Lung (tissue), 12 donors: ENCODE data around the gene NETO2. TPM values are rescaled to one million over a fixed set of nuclear protein-coding genes. Genes with fewer than 3 reads are reported as not detected.

Experiments used
- ATAC-seq: fragments of 200-7000 bp; cut with Tn5 transposase; one replicate; pipeline ENCODE4 v1.9.1; 2020; ENCODE audit warnings: moderate number of reproducible peaks; ENCODE audit not compliant: insufficient read depth, low FRiP score
- DNase-seq, 3 donors: peaks; one replicate each; pipeline ENCODE4 v3.0.0-alpha.2; 2013 to 2017
- H3K27ac ChIP-seq, 2 donors: one replicate each; pipeline ENCODE4 v1.5.1; 2013; ENCODE audit warnings: mild to moderate bottlenecking in 2 of 2, moderate library complexity in 2 of 2, control low read depth in 1 of 2, inconsistent platforms in 1 of 2, low read depth in 1 of 2, low read length in 1 of 2
- H3K27me3 ChIP-seq, 3 donors: one replicate each; pipeline ENCODE4 v1.5.1; 2013; ENCODE audit warnings: low read length in 2 of 3; ENCODE audit not compliant: control insufficient read depth in 3 of 3, insufficient read depth in 3 of 3
- H3K36me3 ChIP-seq, 4 donors: one replicate each; pipeline ENCODE4 v1.5.1; 2013; ENCODE audit warnings: low read length in 4 of 4, mild to moderate bottlenecking in 1 of 4, moderate library complexity in 1 of 4; ENCODE audit not compliant: control insufficient read depth in 4 of 4, insufficient read depth in 4 of 4
- H3K4me1 ChIP-seq, 5 donors: one replicate each; pipeline ENCODE4 v1.5.1; 2013; ENCODE audit warnings: low read length in 5 of 5, mild to moderate bottlenecking in 2 of 5, moderate library complexity in 1 of 5; ENCODE audit not compliant: control insufficient read depth in 5 of 5, insufficient read depth in 5 of 5
- H3K4me3 ChIP-seq: one replicate; pipeline ENCODE4 v1.5.1; 2013; ENCODE audit warnings: mild to moderate bottlenecking, control low read depth, moderate library complexity
- H3K9ac ChIP-seq, 2 donors: one replicate each; pipeline ENCODE4 v1.5.1; 2013; ENCODE audit warnings: low read length in 2 of 2, control low read depth in 1 of 2; ENCODE audit not compliant: insufficient read depth in 1 of 2
- H3K9me3 ChIP-seq, 4 donors: one replicate each; pipeline ENCODE4 v1.5.1; 2013; ENCODE audit warnings: low read length in 3 of 4, mild to moderate bottlenecking in 1 of 4, moderate library complexity in 1 of 4; ENCODE audit not compliant: control insufficient read depth in 4 of 4, insufficient read depth in 3 of 4
- CTCF ChIP-seq: IDR thresholded peaks from 2 replicates; pipeline ENCODE4 v1.5.1; 2012; ENCODE audit warnings: mild to moderate bottlenecking; ENCODE audit errors: control extremely low read depth, extremely low read depth
- WGBS, 2 donors: extraction: QIAGEN DNeasy Blood & Tissue Kit; methylation state at CpG; one replicate each; pipeline ENCODE4 v1.1.7; 2013; 5-methylcytosine and 5-hydroxymethylcytosine counted together
- polyA plus RNA-seq, 2 donors: library from polyadenylated mRNA; stranded (reverse); fragments of 200-250 nt; gene quantifications; one replicate each; pipeline ENCODE4 v1.2.1, GENCODE V29; 2013
- total RNA-seq, 2 donors: library from RNA; depleted of rRNA in 1 of 2; stranded (reverse); fragments of >200 nt in 1 of 2; gene quantifications; one replicate each; pipeline ENCODE4 v1.2.1, GENCODE V29; 2014 to 2021
- donor health status: control.
- donor health status: control.
- donor health status: Bipolar disorder and iron deficiency.
- donor health status: healthy.
- donor health status: DM: yes; HTN: yes; CAD: no.

Gene NETO2
- total and polyA plus RNA-seq, 4 donors, result 2.7 to 16.6 (median 9.7) TPM

GRCh38 chr16:47150067-47150466 lies 6.3 kb upstream of the NETO2 start:
- WGBS, 2 donors, result 89 to 97% methylated on average over 3 of the region's 3 CpGs
- no peaks in the 10 kb centered on the region for H3K4me1 ChIP-seq
- DNase-seq (no peak), ATAC-seq (no peak)
- H3K36me3 ChIP-seq, result peaks cover 0 to 9% (median 1%) of the 10 kb centered on the region in 4 donors
- no peak overlapping the region for H3K9ac ChIP-seq
- no peak for TF ChIP-seq CTCF
- peaks cover 0 to 2% (median 0%) of the 10 kb centered on the region in 4 donors for H3K9me3 ChIP-seq
- peaks cover 0 to 2% (median 0%) of the 10 kb centered on the region in 3 donors for H3K27me3 ChIP-seq
- H3K27ac ChIP-seq, result no peak overlapping the region
- no peak overlapping the region for H3K4me3 ChIP-seq

- H3K27me3 ChIP-seq, result peaks cover 0 to 18% (median 10%) of the 10 kb centered on the region in 3 donors
- H3K36me3 ChIP-seq, result no peaks in the 10 kb centered on the region
- no peak overlapping the region for H3K9ac ChIP-seq
- 12 to 16% methylated on average over 10 of the region's 10 CpGs for WGBS, 2 donors
- DNase-seq (no peak), ATAC-seq (no peak)
- peaks cover 0 to 21% (median 6%) of the 10 kb centered on the region in 5 donors for H3K4me1 ChIP-seq
- no peak overlapping the region for H3K4me3 ChIP-seq
- no peak for TF ChIP-seq CTCF
- H3K9me3 ChIP-seq, result no peaks in the 10 kb centered on the region
- H3K27ac ChIP-seq, result no peak overlapping the region
Measured at GRCh38 chr16:47144559-47144877, 773 bp upstream of the NETO2 start.

GRCh38 chr16:47142821-47143676 lies 696 bp downstream of the NETO2 start:
- H3K27ac ChIP-seq, result peak overlapping the region; percentile 35 to 67
- H3K4me1 ChIP-seq, result peaks cover 0 to 21% (median 6%) of the 10 kb centered on the region in 5 donors
- H3K9ac ChIP-seq, result peak overlapping the region; percentile 40 to 61
- ATAC-seq (peak; percentile 61), DNase-seq (peak; percentile 57 to 72 (median 69))
- 0 to 1% methylated on average over 94 to 111 of the region's 111 CpGs for WGBS, 2 donors
- H3K4me3 ChIP-seq, result peak overlapping the region; percentile 63
- H3K27me3 ChIP-seq, result peaks cover 0 to 18% (median 10%) of the 10 kb centered on the region in 3 donors
- H3K9me3 ChIP-seq, result no peaks in the 10 kb centered on the region
- TF ChIP-seq CTCF, result peak; percentile 14
- no peaks in the 10 kb centered on the region for H3K36me3 ChIP-seq

GRCh38 chr16:47142486-47142820 lies 1.3 kb downstream of the NETO2 start:
- DNase-seq (peak in 2 of 3 donors; percentile 52 to 62), ATAC-seq (no peak)
- no peak overlapping the region for H3K27ac ChIP-seq
- WGBS, 2 donors, result 1% methylated on average over 8 of the region's 8 CpGs
- no peak overlapping the region for H3K4me3 ChIP-seq
- H3K9ac ChIP-seq, result peak overlapping the region in 1 of 2 donors; percentile 40
- peaks cover 0 to 21% (median 6%) of the 10 kb centered on the region in 5 donors for H3K4me1 ChIP-seq
- no peaks in the 10 kb centered on the region for H3K36me3 ChIP-seq
- no peak for TF ChIP-seq CTCF
- H3K9me3 ChIP-seq, result no peaks in the 10 kb centered on the region
- H3K27me3 ChIP-seq, result peaks cover 0 to 18% (median 10%) of the 10 kb centered on the region in 3 donors
